CD8-positive, alpha-beta memory T cell (primary cell): ENCODE data around the gene CATSPER3. TPM values are rescaled to one million over a fixed set of nuclear protein-coding genes. Genes with fewer than 3 reads are reported as not detected.
A peak's percentile ranks its signal among the peaks of the same experiment; 100 is the strongest.
"Not testable (repeated sequence)": the region's sequence is repeated elsewhere in the genome, so short reads cannot be mapped to it uniquely, and the experiment has no call there.

Source experiments
- CTCF ChIA-PET: fragments of 350-600 bp; sonication (Branson Sonifier 250); formaldehyde crosslinking; loops from one replicate; lab custom pipeline; 2021; ENCODE audit warnings: antibody characterized with exemption; lab: Charles Lee
- POLR2A ChIA-PET: fragments of 350-600 bp; sonication (Branson Sonifier 250); formaldehyde crosslinking; loops from one replicate; lab custom pipeline; 2021; ENCODE audit warnings: antibody characterized with exemption; lab: Charles Lee
- DNase-seq, 5 donors: peaks; one replicate each; pipeline versions ENCODE4 v3.0.0 to v3.0.0-alpha.2; 2020 to 2022; ENCODE audit warnings: mixed read lengths in 1 of 5
- H3K27ac ChIP-seq: one replicate; pipeline ENCODE4 v1.7.0; 2013; ENCODE audit warnings: low read depth, mild to moderate bottlenecking, low read length, moderate library complexity
- H3K27me3 ChIP-seq: 2 replicates; pipeline ENCODE4 v1.7.0; 2013; ENCODE audit warnings: low read length, mild to moderate bottlenecking; ENCODE audit not compliant: insufficient read depth, poor library complexity, severe bottlenecking
- H3K36me3 ChIP-seq: 2 replicates; pipeline ENCODE4 v1.7.0; 2013; ENCODE audit warnings: mild to moderate bottlenecking, low read length, moderate library complexity; ENCODE audit not compliant: insufficient read depth
- H3K4me1 ChIP-seq: 2 replicates; pipeline ENCODE4 v1.7.0; 2013; ENCODE audit warnings: mild to moderate bottlenecking, low read length, moderate library complexity; ENCODE audit not compliant: insufficient read depth
- H3K4me3 ChIP-seq: 2 replicates; pipeline ENCODE4 v1.7.0; 2013; ENCODE audit warnings: mild to moderate bottlenecking, low read length
- H3K9me3 ChIP-seq: 2 replicates; pipeline ENCODE4 v1.7.0; 2013; ENCODE audit warnings: mild to moderate bottlenecking, low read length
- H3K27ac Mint-ChIP-seq, 8 donors: one replicate each; pipeline ENCODE4 v1.8.0; 2020 to 2021; ENCODE audit warnings: mixed read lengths in 8 of 8, mild to moderate bottlenecking in 6 of 8, inconsistent platforms in 3 of 8, moderate library complexity in 3 of 8
- H3K27me3 Mint-ChIP-seq, 2 donors: one replicate each; pipeline ENCODE4 v1.8.0; 2020 to 2021; ENCODE audit warnings: mixed read lengths in 2 of 2, mild to moderate bottlenecking in 1 of 2, moderate library complexity in 1 of 2
- H3K36me3 Mint-ChIP-seq, 3 donors: one replicate each; pipeline ENCODE4 v1.8.0; 2020 to 2021; ENCODE audit warnings: mixed read lengths in 3 of 3, inconsistent platforms in 1 of 3, mild to moderate bottlenecking in 1 of 3
- H3K4me1 Mint-ChIP-seq, 3 donors: one replicate each; pipeline ENCODE4 v1.8.0; 2020 to 2021; ENCODE audit warnings: mixed read lengths in 3 of 3, inconsistent platforms in 1 of 3, mild to moderate bottlenecking in 1 of 3
- H3K4me3 Mint-ChIP-seq, 7 donors: one replicate each; pipeline ENCODE4 v1.8.0; 2020 to 2021; ENCODE audit warnings: mixed read lengths in 7 of 7, mild to moderate bottlenecking in 6 of 7, moderate library complexity in 4 of 7, inconsistent platforms in 2 of 7
- H3K9me3 Mint-ChIP-seq, 5 donors: one replicate each; pipeline ENCODE4 v1.8.0; 2020 to 2022; ENCODE audit warnings: mixed read lengths in 5 of 5, mild to moderate bottlenecking in 3 of 5, moderate library complexity in 2 of 5, inconsistent platforms in 1 of 5
- polyA plus RNA-seq: library from polyadenylated mRNA; unstranded; fragments of 300-500 nt; fragmentation: Illumina TruSeq; gene quantifications from one replicate; pipeline ENCODE4 v1.2.3, GENCODE V29; 2021
- total RNA-seq, 2 experiments: library from RNA; stranded (reverse); gene quantifications; one replicate each; pipeline ENCODE4 v1.2.3, GENCODE V29; 2021

CATSPER3 gene
- total and polyA plus RNA-seq, 3 experiments from 2014 or later: 0.18 to 0.36 (median 0.29) TPM

- ChIA-PET CTCF (no interaction called here), POLR2A (no interaction called here)
Observed at GRCh38 chr5:134976841-134977240, 9.1 kb downstream of the CATSPER3 start.

GRCh38 chr5:134979416-134979815 lies 11.7 kb downstream of the CATSPER3 start:
- Histone ChIP-seq H3K4me1 (no peaks in the 10 kb centered on the region), H3K9me3 (peaks cover 13% of the 10 kb centered on the region), H3K27me3 (no peaks in the 10 kb centered on the region), H3K36me3 (no peaks in the 10 kb centered on the region), H3K4me3 (no peak overlapping the region), H3K27ac (no peak overlapping the region)
- no peak overlapping the region for H3K4me3 Mint-ChIP-seq
- H3K9me3 Mint-ChIP-seq: peaks cover 37 to 56% (median 50%) of the 10 kb centered on the region in 5 donors
- H3K27me3 Mint-ChIP-seq: peaks cover 5 to 6% of the 10 kb centered on the region in 2 donors
- H3K36me3 Mint-ChIP-seq: peaks cover 5 to 69% (median 6%) of the 10 kb centered on the region in 3 donors
- no peak for DNase-seq
- POLR2A ChIA-PET: no interaction called here
- CTCF ChIA-PET: no interaction called here
- H3K27ac Mint-ChIP-seq: no peak overlapping the region
- no peaks in the 10 kb centered on the region for H3K4me1 Mint-ChIP-seq

More at GRCh38 chr5:134976841-134977240, 9.1 kb downstream of the CATSPER3 start:
- H3K36me3 ChIP-seq: no peaks in the 10 kb centered on the region
- Mint-ChIP-seq H3K4me1 (no peaks in the 10 kb centered on the region), H3K36me3 (peaks cover 3 to 45% (median 6%) of the 10 kb centered on the region in 3 donors), H3K9me3 (peaks cover 21 to 36% (median 27%) of the 10 kb centered on the region in 5 donors), H3K27me3 (peaks cover 0 to 2% of the 10 kb centered on the region in 2 donors), H3K27ac (no peak overlapping the region), H3K4me3 (no peak overlapping the region)
- H3K27ac ChIP-seq: no peak overlapping the region
- no peak overlapping the region for H3K4me3 ChIP-seq
- H3K27me3 ChIP-seq: no peaks in the 10 kb centered on the region
- no peaks in the 10 kb centered on the region for H3K4me1 ChIP-seq
- DNase-seq: no peak
- peaks cover 4% of the 10 kb centered on the region for H3K9me3 ChIP-seq

DNA sequence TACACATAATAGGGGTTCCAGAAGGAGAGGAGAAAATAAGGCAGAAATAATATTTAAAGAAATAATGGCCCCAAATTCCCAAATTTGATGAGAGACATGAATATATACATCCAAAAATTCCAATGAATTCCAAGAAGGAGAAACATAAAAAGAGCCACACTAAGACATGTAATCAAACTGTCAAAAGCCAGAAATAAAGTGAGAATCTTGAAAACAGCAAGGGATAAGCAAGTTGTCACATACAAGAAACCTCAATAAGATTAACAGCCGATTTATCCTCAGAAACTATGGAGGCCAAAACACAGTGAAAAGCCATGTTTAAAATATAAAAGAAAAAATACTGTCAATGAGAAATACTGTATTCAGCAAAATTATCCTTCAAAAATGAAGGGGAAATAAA lies 14.5 kb downstream of the CATSPER3 start:
- Histone ChIP-seq H3K27ac (no peak overlapping the region), H3K9me3 (peaks cover 13% of the 10 kb centered on the region), H3K27me3 (no peaks in the 10 kb centered on the region), H3K4me3 (no peak overlapping the region), H3K36me3 (no peaks in the 10 kb centered on the region), H3K4me1 (no peaks in the 10 kb centered on the region)
- POLR2A ChIA-PET: no interaction called here
- peaks cover 6 to 14% of the 10 kb centered on the region in 2 donors for H3K27me3 Mint-ChIP-seq
- CTCF ChIA-PET: no interaction called here
- H3K9me3 Mint-ChIP-seq: peaks cover 35 to 52% (median 45%) of the 10 kb centered on the region in 5 donors
- no peak for DNase-seq
- no peaks in the 10 kb centered on the region for H3K4me1 Mint-ChIP-seq
- peaks cover 3 to 50% (median 3%) of the 10 kb centered on the region in 3 donors for H3K36me3 Mint-ChIP-seq
- no peak overlapping the region for H3K4me3 Mint-ChIP-seq
- no peak overlapping the region for H3K27ac Mint-ChIP-seq

DNA sequence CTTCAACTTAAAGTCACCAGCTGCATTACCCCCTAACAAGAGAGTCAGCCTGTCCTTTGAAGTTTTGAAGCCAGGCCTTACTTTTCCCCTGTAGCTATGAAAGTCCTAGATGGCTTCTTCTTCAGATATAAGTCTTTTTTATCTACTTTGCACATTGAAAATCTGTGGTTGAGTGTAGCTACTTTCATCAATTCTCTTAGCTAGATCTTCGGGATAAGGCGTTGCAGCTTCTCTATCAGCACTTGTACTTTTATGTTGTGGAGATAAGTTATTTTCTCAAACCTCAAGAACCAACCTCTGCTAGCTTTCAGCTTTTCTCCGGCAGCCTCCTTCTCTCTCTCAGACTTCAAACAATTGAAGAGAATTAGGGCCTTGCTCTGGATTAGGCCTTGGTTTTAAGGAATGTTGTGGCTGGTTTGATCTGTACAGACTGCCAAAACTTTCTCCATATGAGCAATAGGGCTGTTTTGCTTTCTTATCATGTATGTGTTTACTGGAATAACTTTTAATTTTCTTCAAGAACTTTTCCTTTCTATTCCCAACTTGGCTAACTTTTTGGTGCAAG lies 21.6 kb downstream of the CATSPER3 start:
- Histone ChIP-seq H3K27ac (no peak overlapping the region), H3K9me3 (no peaks in the 10 kb centered on the region), H3K4me3 (no peak overlapping the region), H3K27me3 (no peaks in the 10 kb centered on the region), H3K4me1 (no peaks in the 10 kb centered on the region), H3K36me3 (no peaks in the 10 kb centered on the region)
- no peak overlapping the region for H3K4me3 Mint-ChIP-seq
- no peak for DNase-seq
- ChIA-PET POLR2A (no interaction called here), CTCF (no interaction called here)
- no peaks in the 10 kb centered on the region for H3K4me1 Mint-ChIP-seq
- H3K36me3 Mint-ChIP-seq: peaks cover 0 to 15% (median 0%) of the 10 kb centered on the region in 3 donors
- H3K27ac Mint-ChIP-seq: no peak overlapping the region
- H3K27me3 Mint-ChIP-seq: peaks cover 2 to 9% of the 10 kb centered on the region in 2 donors
- peaks cover 0 to 4% (median under 1%) of the 10 kb centered on the region in 5 donors for H3K9me3 Mint-ChIP-seq

GRCh38 chr5:134990183-134990582 lies 22.5 kb downstream of the CATSPER3 start:
- H3K27me3 Mint-ChIP-seq, H3K4me3 Mint-ChIP-seq, H3K27ac Mint-ChIP-seq: not testable (repeated sequence)

DNA sequence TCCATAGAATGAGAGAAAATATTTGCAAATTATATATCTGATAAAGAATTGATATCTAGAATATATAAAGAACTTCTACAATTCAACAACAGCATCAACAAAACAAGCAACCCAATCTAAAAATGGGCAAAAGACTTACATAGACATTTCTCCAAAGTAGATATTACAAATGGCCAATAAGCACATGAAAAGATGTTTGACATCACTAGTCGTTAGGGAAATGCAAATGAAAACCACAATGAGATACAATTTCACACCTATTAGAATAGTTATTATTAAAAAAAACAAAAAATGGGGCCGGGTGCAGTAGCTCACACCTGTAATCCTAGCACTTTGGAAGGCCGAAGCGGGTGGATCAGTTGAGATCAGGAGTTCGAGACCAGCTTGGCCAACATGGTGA lies 24.4 kb downstream of the CATSPER3 start:
- H3K9me3 Mint-ChIP-seq: peaks cover 0 to 4% (median 0%) of the 10 kb centered on the region in 5 donors
- H3K4me1 Mint-ChIP-seq: no peaks in the 10 kb centered on the region
- peaks cover 0 to 7% (median 0%) of the 10 kb centered on the region in 3 donors for H3K36me3 Mint-ChIP-seq
- H3K4me3 Mint-ChIP-seq: no peak overlapping the region
- Histone ChIP-seq H3K36me3 (no peaks in the 10 kb centered on the region), H3K4me1 (no peaks in the 10 kb centered on the region), H3K4me3 (no peak overlapping the region), H3K27ac (no peak overlapping the region), H3K27me3 (no peaks in the 10 kb centered on the region), H3K9me3 (no peaks in the 10 kb centered on the region)
- POLR2A ChIA-PET: no interaction called here
- H3K27ac Mint-ChIP-seq: no peak overlapping the region
- CTCF ChIA-PET: no interaction called here
- H3K27me3 Mint-ChIP-seq: peaks cover 0 to 2% of the 10 kb centered on the region in 2 donors
- no peak for DNase-seq

More at GRCh38 chr5:134990183-134990582, 22.5 kb downstream of the CATSPER3 start:
- H3K9me3 Mint-ChIP-seq, H3K36me3 Mint-ChIP-seq, H3K27me3 ChIP-seq, H3K36me3 ChIP-seq, H3K4me1 Mint-ChIP-seq, H3K9me3 ChIP-seq, H3K4me3 ChIP-seq, DNase-seq, POLR2A ChIA-PET, H3K4me1 ChIP-seq, CTCF ChIA-PET, H3K27ac ChIP-seq: not testable (repeated sequence)

GRCh38 chr5:134993161-134993560 lies 25.5 kb downstream of the CATSPER3 start:
- Mint-ChIP-seq H3K36me3 (peaks cover 0 to 12% (median 0%) of the 10 kb centered on the region in 3 donors), H3K9me3 (peaks cover 0 to 4% (median 0%) of the 10 kb centered on the region in 5 donors), H3K27me3 (peaks cover 0 to 2% of the 10 kb centered on the region in 2 donors), H3K27ac (no peak overlapping the region), H3K4me1 (no peaks in the 10 kb centered on the region), H3K4me3 (no peak overlapping the region)
- no peaks in the 10 kb centered on the region for H3K27me3 ChIP-seq
- H3K4me1 ChIP-seq: no peaks in the 10 kb centered on the region
- ChIA-PET CTCF (no interaction called here), POLR2A (no interaction called here)
- H3K9me3 ChIP-seq: no peaks in the 10 kb centered on the region
- no peak for DNase-seq
- H3K4me3 ChIP-seq: no peak overlapping the region
- H3K27ac ChIP-seq: no peak overlapping the region
- no peaks in the 10 kb centered on the region for H3K36me3 ChIP-seq

DNA sequence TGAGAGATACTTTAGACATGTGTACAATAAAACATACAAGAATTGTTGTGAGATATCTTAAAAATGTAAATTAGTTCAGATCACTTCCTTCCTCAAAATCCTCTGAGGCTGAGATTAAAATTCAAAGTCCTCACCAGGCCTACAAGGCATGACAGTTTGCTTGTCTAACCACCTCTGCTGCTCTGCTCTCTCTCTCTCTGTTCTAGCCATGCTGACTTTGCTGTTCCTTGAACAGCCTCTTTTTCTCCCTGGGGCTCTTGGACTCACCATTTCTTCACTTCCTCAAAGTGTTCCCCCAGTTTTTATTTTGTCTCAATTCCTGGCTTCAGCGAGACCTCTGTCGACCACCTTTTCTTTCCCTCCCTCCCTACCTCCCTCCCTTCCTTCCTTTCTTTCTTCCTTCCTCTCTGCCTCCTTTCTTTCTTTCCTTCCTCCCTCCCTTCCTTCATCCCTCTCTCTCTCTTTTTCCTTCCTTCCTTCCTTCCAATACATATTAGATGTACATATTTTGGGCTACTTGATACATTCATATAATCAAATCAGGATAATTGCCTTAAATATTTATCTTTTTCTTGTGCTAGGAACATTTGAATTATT lies 27.0 kb downstream of the CATSPER3 start:
- peak overlapping the region in 1 of 8 donors; percentile 52 for H3K27ac Mint-ChIP-seq

More for the DNA sequence above, 27.0 kb downstream of the CATSPER3 start:
- ChIA-PET CTCF (no interaction called here), POLR2A (no interaction called here)
- no peaks in the 10 kb centered on the region for H3K4me1 Mint-ChIP-seq
- H3K27me3 Mint-ChIP-seq: peaks cover 0 to 2% of the 10 kb centered on the region in 2 donors
- H3K27ac ChIP-seq: no peak overlapping the region
- no peaks in the 10 kb centered on the region for H3K9me3 ChIP-seq
- H3K36me3 Mint-ChIP-seq: peaks cover 0 to 16% (median 0%) of the 10 kb centered on the region in 3 donors
- H3K27me3 ChIP-seq: no peaks in the 10 kb centered on the region
- no peak for DNase-seq
- H3K36me3 ChIP-seq: no peaks in the 10 kb centered on the region
- H3K4me1 ChIP-seq: no peaks in the 10 kb centered on the region
- H3K9me3 Mint-ChIP-seq: peaks cover 0 to 4% (median 0%) of the 10 kb centered on the region in 5 donors
- no peak overlapping the region for H3K4me3 ChIP-seq
- H3K4me3 Mint-ChIP-seq: no peak overlapping the region
